Keratinocyte (primary cell): ENCODE data around the gene ZNRD2.

Experiments used
- EZH2 ChIP-seq: IDR thresholded peaks from one replicate; pipeline ENCODE4 v1.6.1; 2012; ENCODE audit warnings: inconsistent platforms, mild to moderate bottlenecking, low read length, moderate library complexity
- TF ChIP-seq, protein P1 (sequence below), 3 experiments: IDR thresholded peaks in 1 of 3; conservative IDR thresholded peaks in 1 of 3; optimal IDR thresholded peaks in 1 of 3; 2 replicates in 2 of 3; 3 replicates in 1 of 3; pipeline versions ENCODE3 to v1.5.1; 2011; ENCODE audit warnings: low read length in 3 of 3, mild to moderate bottlenecking in 3 of 3, moderate library complexity in 2 of 3, control low read depth in 1 of 3, inconsistent platforms in 1 of 3; ENCODE audit not compliant: insufficient read depth in 2 of 3; ENCODE audit errors: extremely low read depth in 1 of 3

- TF ChIP-seq, protein P1, sequence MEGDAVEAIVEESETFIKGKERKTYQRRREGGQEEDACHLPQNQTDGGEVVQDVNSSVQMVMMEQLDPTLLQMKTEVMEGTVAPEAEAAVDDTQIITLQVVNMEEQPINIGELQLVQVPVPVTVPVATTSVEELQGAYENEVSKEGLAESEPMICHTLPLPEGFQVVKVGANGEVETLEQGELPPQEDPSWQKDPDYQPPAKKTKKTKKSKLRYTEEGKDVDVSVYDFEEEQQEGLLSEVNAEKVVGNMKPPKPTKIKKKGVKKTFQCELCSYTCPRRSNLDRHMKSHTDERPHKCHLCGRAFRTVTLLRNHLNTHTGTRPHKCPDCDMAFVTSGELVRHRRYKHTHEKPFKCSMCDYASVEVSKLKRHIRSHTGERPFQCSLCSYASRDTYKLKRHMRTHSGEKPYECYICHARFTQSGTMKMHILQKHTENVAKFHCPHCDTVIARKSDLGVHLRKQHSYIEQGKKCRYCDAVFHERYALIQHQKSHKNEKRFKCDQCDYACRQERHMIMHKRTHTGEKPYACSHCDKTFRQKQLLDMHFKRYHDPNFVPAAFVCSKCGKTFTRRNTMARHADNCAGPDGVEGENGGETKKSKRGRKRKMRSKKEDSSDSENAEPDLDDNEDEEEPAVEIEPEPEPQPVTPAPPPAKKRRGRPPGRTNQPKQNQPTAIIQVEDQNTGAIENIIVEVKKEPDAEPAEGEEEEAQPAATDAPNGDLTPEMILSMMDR (optimal IDR thresholded peaks at IDR 0.05 in 1 of 3, IDR thresholded peaks at IDR 0.05 in 1 of 3, conservative IDR thresholded peaks at IDR 0.05 in 1 of 3; ENCODE audit: extremely low read depth in 1 of 3, insufficient read depth in 2 of 3, low read length in 3 of 3): peak in 1 of 3 experiments; percentile 36
- TF ChIP-seq EZH2: no peak
Measured at GRCh38 chr11:65591939-65592857, 21.9 kb downstream of the ZNRD2 start.
